Osteoblast (primary cell): ENCODE data around the gene PLAU. TPM values are rescaled to one million over a fixed set of nuclear protein-coding genes. Genes with fewer than 3 reads are reported as not detected.

ENCODE experiments used
- DNase-seq: peaks from one replicate; pipeline ENCODE4 v3.0.0; 2011; ENCODE audit warnings: low spot score, mixed read lengths; ENCODE audit not compliant: insufficient read length; ENCODE audit errors: missing footprints
- H2AFZ ChIP-seq: 2 replicates; pipeline ENCODE4 v1.6.0; 2011; ENCODE audit warnings: mild to moderate bottlenecking, low read length
- H3K27ac ChIP-seq: 2 replicates; pipeline ENCODE4 v1.5.1; 2011; ENCODE audit warnings: mild to moderate bottlenecking, low read depth, low read length, moderate library complexity
- H3K27me3 ChIP-seq: 2 replicates; pipeline ENCODE4 v1.6.0; 2012; ENCODE audit warnings: mild to moderate bottlenecking, control low read depth, inconsistent platforms, low read length, moderate library complexity; ENCODE audit not compliant: insufficient read depth
- H3K36me3 ChIP-seq: 2 replicates; pipeline ENCODE4 v1.5.1; 2011; ENCODE audit warnings: mild to moderate bottlenecking, low read length, control low read depth, moderate library complexity; ENCODE audit not compliant: insufficient read depth
- H3K4me1 ChIP-seq: 2 replicates; pipeline ENCODE4 v1.5.1; 2011; ENCODE audit warnings: mild to moderate bottlenecking, low read length, control low read depth, moderate library complexity; ENCODE audit not compliant: insufficient read depth
- H3K4me2 ChIP-seq: 2 replicates; pipeline ENCODE4 v1.6.0; 2011; ENCODE audit warnings: mild to moderate bottlenecking, low read length; ENCODE audit not compliant: insufficient read depth
- H3K4me3 ChIP-seq: fragments of 200-600 bp; sonication (generic); 3 replicates; pipeline ENCODE4 v1.5.1; 2012; ENCODE audit warnings: mild to moderate bottlenecking, low read length, inconsistent platforms; ENCODE audit not compliant: insufficient read depth
- H3K79me2 ChIP-seq: 2 replicates; pipeline ENCODE4 v1.6.0; 2012; ENCODE audit warnings: mild to moderate bottlenecking, low read length, control low read depth, inconsistent platforms; ENCODE audit not compliant: insufficient read depth
- H3K9me3 ChIP-seq: 2 replicates; pipeline ENCODE4 v1.5.1; 2011; ENCODE audit warnings: low read depth, low read length, control low read depth
- H4K20me1 ChIP-seq: 2 replicates; pipeline ENCODE4 v1.6.0; 2012; ENCODE audit warnings: mild to moderate bottlenecking, low read length, control low read depth; ENCODE audit not compliant: insufficient read depth
- total RNA-seq: library from RNA; depleted of rRNA; stranded (reverse); fragments of >200 nt; gene quantifications from 2 replicates; pipeline ENCODE4 v1.2.3, GENCODE V29; 2012
- TF ChIP-seq, protein P1 (sequence below): IDR thresholded peaks from 2 replicates; pipeline ENCODE4 v1.5.1; 2011; ENCODE audit warnings: mild to moderate bottlenecking, low read depth, low read length, moderate library complexity; ENCODE audit errors: extremely low read depth

The PLAU gene
- total RNA-seq, 1 donor, result 27.9 TPM

DNA sequence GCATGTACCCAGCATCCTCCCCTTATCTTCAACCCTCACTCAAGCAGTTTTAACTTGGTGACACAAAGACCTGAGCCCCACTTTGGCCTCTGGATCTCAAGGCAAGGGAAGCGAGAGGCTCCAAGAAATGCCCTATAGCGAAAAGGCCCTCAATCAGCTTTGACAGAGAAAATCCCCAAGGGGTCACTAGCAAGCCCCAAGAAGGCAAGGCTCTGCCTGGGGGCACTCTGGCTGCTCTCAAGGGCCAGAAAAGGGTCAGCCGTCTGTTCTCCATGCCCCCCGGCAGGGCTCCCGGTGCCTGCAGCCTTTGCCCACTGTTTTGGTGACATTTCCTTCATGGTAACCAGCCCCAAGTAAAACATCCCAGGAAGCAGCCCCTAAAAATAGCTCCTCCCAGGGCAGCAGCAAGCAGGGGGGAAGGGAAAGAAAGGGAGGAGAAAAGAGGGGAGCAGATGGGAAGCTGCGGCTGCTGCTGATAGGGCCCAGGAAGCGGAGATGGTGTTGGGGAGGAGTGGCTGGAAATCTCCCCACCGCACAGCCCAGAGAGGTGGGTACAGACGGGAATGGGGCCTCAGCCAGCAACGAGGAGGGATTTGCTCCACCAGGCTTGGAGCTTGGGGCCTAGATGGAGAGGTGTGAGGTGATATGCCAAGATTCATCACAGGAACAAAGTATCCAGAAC is 43.7 kb upstream of the PLAU start:
- H3K4me1 ChIP-seq, result peaks cover 3% of the 10 kb centered on the region
- H3K4me3 ChIP-seq, result no peak overlapping the region
- no peaks in the 10 kb centered on the region for H3K9me3 ChIP-seq
- no peak overlapping the region for H2AFZ ChIP-seq
- peaks cover 27% of the 10 kb centered on the region for H3K36me3 ChIP-seq
- H4K20me1 ChIP-seq, result peaks cover 43% of the 10 kb centered on the region
- peaks cover 33% of the 10 kb centered on the region for H3K79me2 ChIP-seq
- peak; percentile 68 for DNase-seq
- no peak overlapping the region for H3K4me2 ChIP-seq
- no peaks in the 10 kb centered on the region for H3K27me3 ChIP-seq
- TF ChIP-seq, protein P1, sequence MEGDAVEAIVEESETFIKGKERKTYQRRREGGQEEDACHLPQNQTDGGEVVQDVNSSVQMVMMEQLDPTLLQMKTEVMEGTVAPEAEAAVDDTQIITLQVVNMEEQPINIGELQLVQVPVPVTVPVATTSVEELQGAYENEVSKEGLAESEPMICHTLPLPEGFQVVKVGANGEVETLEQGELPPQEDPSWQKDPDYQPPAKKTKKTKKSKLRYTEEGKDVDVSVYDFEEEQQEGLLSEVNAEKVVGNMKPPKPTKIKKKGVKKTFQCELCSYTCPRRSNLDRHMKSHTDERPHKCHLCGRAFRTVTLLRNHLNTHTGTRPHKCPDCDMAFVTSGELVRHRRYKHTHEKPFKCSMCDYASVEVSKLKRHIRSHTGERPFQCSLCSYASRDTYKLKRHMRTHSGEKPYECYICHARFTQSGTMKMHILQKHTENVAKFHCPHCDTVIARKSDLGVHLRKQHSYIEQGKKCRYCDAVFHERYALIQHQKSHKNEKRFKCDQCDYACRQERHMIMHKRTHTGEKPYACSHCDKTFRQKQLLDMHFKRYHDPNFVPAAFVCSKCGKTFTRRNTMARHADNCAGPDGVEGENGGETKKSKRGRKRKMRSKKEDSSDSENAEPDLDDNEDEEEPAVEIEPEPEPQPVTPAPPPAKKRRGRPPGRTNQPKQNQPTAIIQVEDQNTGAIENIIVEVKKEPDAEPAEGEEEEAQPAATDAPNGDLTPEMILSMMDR, result no peak
- H3K27ac ChIP-seq, result no peak overlapping the region

DNA sequence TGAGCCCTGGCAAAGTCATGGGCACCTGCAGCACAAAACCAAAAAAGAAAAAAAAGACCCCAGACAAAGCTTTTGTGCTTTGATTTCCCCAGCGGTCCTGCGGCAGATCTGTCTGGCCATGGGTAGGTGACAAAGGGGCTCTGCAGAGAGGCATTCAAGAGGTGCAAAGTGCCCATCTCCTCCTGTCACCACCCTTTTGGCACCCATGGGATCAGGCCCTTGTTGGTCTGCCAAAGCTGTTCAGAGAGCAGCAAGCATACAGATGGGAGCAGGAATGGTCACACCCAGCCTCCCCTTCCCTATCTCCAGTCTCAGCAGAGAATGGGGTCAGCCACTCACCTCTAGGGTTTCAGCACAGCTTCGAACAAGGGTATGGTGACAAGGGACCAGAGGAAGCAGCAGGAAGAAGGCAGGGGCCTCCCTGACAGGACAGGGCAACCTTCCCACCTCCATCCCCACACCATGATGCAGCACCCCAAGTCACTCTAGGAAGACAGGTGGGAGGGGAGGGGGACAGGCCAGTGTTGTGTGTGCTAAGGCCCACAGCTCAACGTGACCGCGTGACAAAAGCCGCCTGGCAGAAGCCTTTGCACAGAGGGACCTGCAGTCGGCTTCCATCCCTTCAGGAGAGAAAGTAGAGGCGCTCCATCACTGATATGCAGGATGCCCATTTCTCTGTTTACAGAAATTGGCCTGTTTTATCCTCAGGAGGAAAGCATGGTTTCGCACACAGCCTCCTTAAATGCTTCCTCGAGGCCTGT is 42.9 kb upstream of the PLAU start:
- Histone ChIP-seq H3K79me2 (peaks cover 39% of the 10 kb centered on the region), H2AFZ (no peak overlapping the region), H3K9me3 (no peaks in the 10 kb centered on the region), H3K36me3 (peaks cover 27% of the 10 kb centered on the region), H3K27ac (no peak overlapping the region), H4K20me1 (peaks cover 51% of the 10 kb centered on the region), H3K27me3 (no peaks in the 10 kb centered on the region), H3K4me1 (peaks cover 11% of the 10 kb centered on the region), H3K4me2 (no peak overlapping the region), H3K4me3 (no peak overlapping the region)
- peak; percentile 73 for DNase-seq
- TF ChIP-seq, protein P1, result no peak

DNA sequence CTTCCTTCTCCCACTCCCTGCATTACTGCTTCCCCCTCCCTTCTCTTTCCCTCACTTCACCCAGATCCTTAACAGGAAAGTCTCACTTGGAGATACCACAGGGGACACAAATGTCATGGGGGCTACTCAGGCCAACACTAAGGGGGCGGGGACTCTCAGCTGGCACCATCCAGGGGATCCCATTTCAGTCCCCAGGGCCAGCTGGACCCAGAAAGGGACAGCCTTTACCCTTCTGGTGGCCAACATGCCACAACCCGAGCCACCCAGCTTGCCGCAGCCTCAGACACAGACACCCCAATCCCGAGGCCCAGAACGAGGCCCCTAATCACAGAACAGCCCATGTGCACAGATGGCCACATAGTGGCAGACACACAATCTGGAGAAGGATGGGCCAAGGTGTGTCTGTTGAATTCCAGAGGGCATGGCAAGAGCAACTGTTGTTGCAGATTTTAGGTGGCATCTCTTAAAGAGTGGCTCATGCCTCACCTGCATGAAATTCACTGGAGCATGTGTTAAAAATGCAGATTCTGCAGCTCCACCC is 42.2 kb upstream of the PLAU start:
- H4K20me1 ChIP-seq, result peaks cover 49% of the 10 kb centered on the region
- H3K4me2 ChIP-seq, result no peak overlapping the region
- no peak overlapping the region for H3K4me3 ChIP-seq
- TF ChIP-seq, protein P1, result no peak
- H3K9me3 ChIP-seq, result no peaks in the 10 kb centered on the region
- peaks cover 44% of the 10 kb centered on the region for H3K79me2 ChIP-seq
- peak; percentile 66 for DNase-seq
- H2AFZ ChIP-seq, result no peak overlapping the region
- H3K27me3 ChIP-seq, result no peaks in the 10 kb centered on the region
- H3K4me1 ChIP-seq, result peaks cover 15% of the 10 kb centered on the region
- H3K36me3 ChIP-seq, result peaks cover 27% of the 10 kb centered on the region
- H3K27ac ChIP-seq, result no peak overlapping the region
